Activated CD8-positive, alpha-beta memory T cell treated with anti-CD3 and anti-CD28 coated beads, Interleukin-2, amount 10 ng/mL, durations not matched to agents 7 days and 5 days (primary cell): ENCODE results near the gene RB1. TPM values are rescaled to one million over a fixed set of nuclear protein-coding genes. Genes with fewer than 3 reads are reported as not detected.
A peak's percentile ranks its signal among the peaks of the same experiment; 100 is the strongest.
"Not testable (repeated sequence)": the region's sequence is repeated elsewhere in the genome, so short reads cannot be mapped to it uniquely, and the experiment has no call there.

Source experiments
- ATAC-seq: fragments of 150-1000 bp; cut with Tn5 transposase; one replicate; pipeline ENCODE4 v1.10.0; 2021; ENCODE audit warnings: moderate library complexity
- CTCF ChIA-PET: fragments of 350-600 bp; sonication (Branson Sonifier 250); formaldehyde crosslinking; loops from one replicate; lab custom pipeline; 2021; ENCODE audit warnings: antibody characterized with exemption; lab: Charles Lee
- DNase-seq: peaks from one replicate; pipeline ENCODE4 v3.0.0-alpha.2; 2020
- H3K27ac Mint-ChIP-seq: one replicate; pipeline ENCODE4 v1.8.0; 2021; ENCODE audit warnings: mild to moderate bottlenecking, mixed read lengths
- H3K27me3 Mint-ChIP-seq: one replicate; pipeline ENCODE4 v1.8.0; 2021; ENCODE audit warnings: mixed read lengths
- H3K36me3 Mint-ChIP-seq: one replicate; pipeline ENCODE4 v1.8.0; 2021; ENCODE audit warnings: mild to moderate bottlenecking, mixed read lengths
- H3K4me1 Mint-ChIP-seq: one replicate; pipeline ENCODE4 v1.8.0; 2021; ENCODE audit warnings: mixed read lengths
- H3K4me3 Mint-ChIP-seq: one replicate; pipeline ENCODE4 v1.8.0; 2021; ENCODE audit warnings: mild to moderate bottlenecking, moderate library complexity, mixed read lengths
- H3K9me3 Mint-ChIP-seq: one replicate; pipeline ENCODE4 v1.8.0; 2022; ENCODE audit warnings: low read depth, mixed read lengths
- total RNA-seq, 2 experiments: library from RNA; stranded (reverse); gene quantifications; one replicate each; pipeline ENCODE4 v1.2.3, GENCODE V29; 2021

Gene RB1
- total RNA-seq, 2 experiments from 2014 or later: 49.2 to 55.7 TPM

- H3K36me3 Mint-ChIP-seq: peaks cover 45% of the 10 kb centered on the region
- H3K4me1 Mint-ChIP-seq: peaks cover 63% of the 10 kb centered on the region
- CTCF ChIA-PET: interaction anchor here (1.7 kb wide), 1 partner anchor 174 kb away, joined by 5 read pairs; no protein-coding TSS in a partner anchor
Measured at GRCh38 chr13:48405875-48406274, 102.3 kb downstream of the RB1 start.

GRCh38 chr13:48410199-48410598 lies 106.6 kb downstream of the RB1 start:
- Mint-ChIP-seq H3K4me3 (peak overlapping the region; percentile 95), H3K27ac (peak overlapping the region; percentile 66), H3K4me1 (peaks cover 47% of the 10 kb centered on the region), H3K9me3 (no peaks in the 10 kb centered on the region), H3K27me3 (no peaks in the 10 kb centered on the region), H3K36me3 (peaks cover 50% of the 10 kb centered on the region)
- ATAC-seq (no peak), DNase-seq (no peak)
- CTCF ChIA-PET: no interaction called here

More at GRCh38 chr13:48405875-48406274, 102.3 kb downstream of the RB1 start:
- DNase-seq (no peak), ATAC-seq (no peak)
- no peak overlapping the region for H3K4me3 Mint-ChIP-seq
- no peak overlapping the region for H3K27ac Mint-ChIP-seq
- no peaks in the 10 kb centered on the region for H3K9me3 Mint-ChIP-seq
- H3K27me3 Mint-ChIP-seq: no peaks in the 10 kb centered on the region

GRCh38 chr13:48411147-48411794 lies 107.7 kb downstream of the RB1 start:
- Mint-ChIP-seq H3K9me3 (peaks cover 2% of the 10 kb centered on the region), H3K27me3 (no peaks in the 10 kb centered on the region), H3K4me3 (peak overlapping the region; percentile 95), H3K36me3 (peaks cover 57% of the 10 kb centered on the region), H3K4me1 (peaks cover 45% of the 10 kb centered on the region), H3K27ac (peak overlapping the region; percentile 93)
- peak; percentile 35 for ATAC-seq
- CTCF ChIA-PET: no interaction called here
- DNase-seq: no peak

- peak; percentile 70 for ATAC-seq
- peaks cover 60% of the 10 kb centered on the region for H3K36me3 Mint-ChIP-seq
- peaks cover 2% of the 10 kb centered on the region for H3K9me3 Mint-ChIP-seq
- H3K27ac Mint-ChIP-seq: peak overlapping the region; percentile 93
- H3K4me1 Mint-ChIP-seq: peaks cover 42% of the 10 kb centered on the region
- H3K4me3 Mint-ChIP-seq: peak overlapping the region; percentile 95
- peak; percentile 49 for DNase-seq
- H3K27me3 Mint-ChIP-seq: no peaks in the 10 kb centered on the region
- CTCF ChIA-PET: interaction anchor here (0.7 to 0.8 kb wide), 2 partner anchors 78 to 168 kb away, joined by 3 read pairs; no protein-coding TSS in a partner anchor
Measured at GRCh38 chr13:48411841-48412531, 108.4 kb downstream of the RB1 start.

GRCh38 chr13:48412881-48413351 lies 109.4 kb downstream of the RB1 start, which contains the start of gene LPAR6:
Gene LPAR6 (minus strand): TSS chr13:48413113. CDS start chr13:48412423, 690 bp downstream.
- Mint-ChIP-seq H3K4me1 (peaks cover 42% of the 10 kb centered on the region), H3K36me3 (peaks cover 66% of the 10 kb centered on the region), H3K9me3 (peaks cover 6% of the 10 kb centered on the region), H3K4me3 (peak within 1 kb of the TSS; percentile 95), H3K27me3 (no peaks in the 10 kb centered on the region), H3K27ac (peak within 1 kb of the TSS; percentile 93)
- ATAC-seq (peak; percentile 50), DNase-seq (peak; percentile 45)
- CTCF ChIA-PET: interaction anchor here (0.6 to 1.0 kb wide), 4 partner anchors 79 to 324 kb away, joined by 3 read pairs; no protein-coding TSS in a partner anchor

- H3K27ac Mint-ChIP-seq: peak overlapping the region; percentile 68
- peaks cover 32% of the 10 kb centered on the region for H3K4me1 Mint-ChIP-seq
- no peaks in the 10 kb centered on the region for H3K27me3 Mint-ChIP-seq
- H3K4me3 Mint-ChIP-seq: peak overlapping the region; percentile 57
- CTCF ChIA-PET: interaction anchor here (0.6 to 1.5 kb wide), 3 partner anchors 13 to 287 kb away, joined by 3 read pairs; no protein-coding TSS in a partner anchor
- H3K36me3 Mint-ChIP-seq: peaks cover 68% of the 10 kb centered on the region
- no peak for ATAC-seq
- peaks cover 10% of the 10 kb centered on the region for H3K9me3 Mint-ChIP-seq
- DNase-seq: no peak
Measured at GRCh38 chr13:48414501-48414900, 111.0 kb downstream of the RB1 start.

- no peaks in the 10 kb centered on the region for H3K27me3 Mint-ChIP-seq
- DNase-seq: no peak
- H3K27ac Mint-ChIP-seq: peak overlapping the region; percentile 68
- CTCF ChIA-PET: interaction anchor here (0.9 kb wide), 1 partner anchor 13 kb away, joined by 3 read pairs; no protein-coding TSS in a partner anchor
- H3K4me1 Mint-ChIP-seq: peaks cover 27% of the 10 kb centered on the region
- peaks cover 13% of the 10 kb centered on the region for H3K9me3 Mint-ChIP-seq
- peak overlapping the region; percentile 57 for H3K4me3 Mint-ChIP-seq
- no peak for ATAC-seq
- peaks cover 69% of the 10 kb centered on the region for H3K36me3 Mint-ChIP-seq
Measured at GRCh38 chr13:48415516-48415915, 112.0 kb downstream of the RB1 start.

- DNase-seq, CTCF ChIA-PET, H3K4me1 Mint-ChIP-seq, ATAC-seq, H3K27ac Mint-ChIP-seq, H3K27me3 Mint-ChIP-seq, H3K4me3 Mint-ChIP-seq: not testable (repeated sequence)
- Mint-ChIP-seq H3K9me3 (peaks cover 27% of the 10 kb centered on the region), H3K36me3 (peaks cover 67% of the 10 kb centered on the region)
Measured at GRCh38 chr13:48422003-48422402, 118.5 kb downstream of the RB1 start.

GRCh38 chr13:48424212-48424611 lies 120.7 kb downstream of the RB1 start:
- H3K27ac Mint-ChIP-seq: no peak overlapping the region
- peaks cover 9% of the 10 kb centered on the region for H3K4me1 Mint-ChIP-seq
- peaks cover 18% of the 10 kb centered on the region for H3K9me3 Mint-ChIP-seq
- no peak overlapping the region for H3K4me3 Mint-ChIP-seq
- H3K27me3 Mint-ChIP-seq: no peaks in the 10 kb centered on the region
- H3K36me3 Mint-ChIP-seq: peaks cover 56% of the 10 kb centered on the region
- ATAC-seq (no peak), DNase-seq (no peak)
- CTCF ChIA-PET: no interaction called here

GRCh38 chr13:48426052-48426451 lies 122.5 kb downstream of the RB1 start:
- Mint-ChIP-seq H3K9me3 (peaks cover 13% of the 10 kb centered on the region), H3K27me3 (no peaks in the 10 kb centered on the region), H3K36me3 (peaks cover 47% of the 10 kb centered on the region), H3K4me3 (no peak overlapping the region), H3K27ac (no peak overlapping the region), H3K4me1 (peaks cover 16% of the 10 kb centered on the region)
- CTCF ChIA-PET: no interaction called here
- ATAC-seq: no peak
- no peak for DNase-seq

- H3K4me3 Mint-ChIP-seq, H3K27me3 Mint-ChIP-seq, H3K27ac Mint-ChIP-seq, CTCF ChIA-PET, DNase-seq, ATAC-seq, H3K9me3 Mint-ChIP-seq: not testable (repeated sequence)
- Mint-ChIP-seq H3K4me1 (peaks cover 18% of the 10 kb centered on the region), H3K36me3 (peaks cover 42% of the 10 kb centered on the region)
Measured at GRCh38 chr13:48426755-48427298, 123.3 kb downstream of the RB1 start.

GRCh38 chr13:48429036-48429435 lies 125.5 kb downstream of the RB1 start:
- no peak for ATAC-seq
- H3K4me3 Mint-ChIP-seq: no peak overlapping the region
- H3K27me3 Mint-ChIP-seq: no peaks in the 10 kb centered on the region
- CTCF ChIA-PET: interaction anchor here (1.1 kb wide), 1 partner anchor 151 kb away, joined by 3 read pairs; no protein-coding TSS in a partner anchor
- peaks cover 35% of the 10 kb centered on the region for H3K36me3 Mint-ChIP-seq
- no peak overlapping the region for H3K27ac Mint-ChIP-seq
- H3K9me3 Mint-ChIP-seq: peaks cover 7% of the 10 kb centered on the region
- DNase-seq: no peak
- H3K4me1 Mint-ChIP-seq: peaks cover 21% of the 10 kb centered on the region

- Mint-ChIP-seq H3K9me3 (peaks cover 5% of the 10 kb centered on the region), H3K4me1 (peaks cover 21% of the 10 kb centered on the region), H3K4me3 (no peak overlapping the region), H3K27me3 (no peaks in the 10 kb centered on the region), H3K27ac (no peak overlapping the region), H3K36me3 (peaks cover 36% of the 10 kb centered on the region)
- no peak for ATAC-seq
- DNase-seq: no peak
- CTCF ChIA-PET: no interaction called here
Measured at GRCh38 chr13:48429886-48430285, 126.3 kb downstream of the RB1 start.
